GM19351 (cell line): ENCODE results near the gene WDR31.

Experiments
- ATAC-seq: cut with Tn5 transposase; IDR thresholded peaks from one replicate; pipeline ENCODE4 v1.9.1; 2021; ENCODE audit warnings: mild to moderate bottlenecking, moderate library complexity; ENCODE audit not compliant: unreplicated experiment

Gene WDR31

GRCh38 chr9:113341712-113342410, 1.8 kb upstream of the WDR31 start:
- ATAC-seq: no peak

DNA sequence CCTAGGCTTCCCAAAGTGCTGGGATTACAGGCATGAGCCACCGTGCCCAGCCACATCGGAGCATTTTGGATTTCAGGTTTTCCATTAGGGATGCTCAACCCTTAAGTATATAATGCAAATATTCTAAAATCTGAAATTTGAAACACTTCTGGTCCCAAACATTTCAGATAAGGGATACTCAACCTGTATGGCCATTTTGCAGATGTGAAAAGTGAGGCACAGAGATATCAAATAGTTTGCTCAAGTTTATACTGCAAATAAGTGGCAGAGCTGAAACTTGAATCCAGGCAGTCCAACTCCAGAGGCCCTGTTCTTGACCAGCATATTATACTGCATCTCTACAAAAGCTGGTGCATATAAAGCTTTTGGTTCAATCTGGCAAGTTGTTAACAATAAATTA, 2.4 kb downstream of the WDR31 start:
- no peak for ATAC-seq

DNA sequence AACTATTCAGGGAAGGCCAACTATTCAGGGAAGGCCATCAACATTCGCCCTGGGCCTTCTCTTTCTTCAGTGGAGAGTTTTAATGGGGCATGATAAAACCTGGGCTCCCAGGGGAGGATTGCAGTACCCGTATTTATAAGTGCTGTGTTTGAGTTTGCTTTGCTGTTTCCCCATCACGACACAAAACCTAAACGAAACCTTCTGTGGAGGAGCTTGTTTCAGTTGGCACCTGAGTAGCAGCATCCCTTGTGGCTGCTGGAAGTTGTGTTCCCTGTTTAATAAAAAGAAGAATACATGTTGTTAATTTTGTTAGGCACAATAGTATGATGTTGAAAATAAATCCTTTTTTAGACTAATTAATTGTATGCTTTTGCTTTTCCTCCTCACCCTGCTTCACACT, 8.3 kb downstream of the WDR31 start:
- no peak for ATAC-seq

DNA sequence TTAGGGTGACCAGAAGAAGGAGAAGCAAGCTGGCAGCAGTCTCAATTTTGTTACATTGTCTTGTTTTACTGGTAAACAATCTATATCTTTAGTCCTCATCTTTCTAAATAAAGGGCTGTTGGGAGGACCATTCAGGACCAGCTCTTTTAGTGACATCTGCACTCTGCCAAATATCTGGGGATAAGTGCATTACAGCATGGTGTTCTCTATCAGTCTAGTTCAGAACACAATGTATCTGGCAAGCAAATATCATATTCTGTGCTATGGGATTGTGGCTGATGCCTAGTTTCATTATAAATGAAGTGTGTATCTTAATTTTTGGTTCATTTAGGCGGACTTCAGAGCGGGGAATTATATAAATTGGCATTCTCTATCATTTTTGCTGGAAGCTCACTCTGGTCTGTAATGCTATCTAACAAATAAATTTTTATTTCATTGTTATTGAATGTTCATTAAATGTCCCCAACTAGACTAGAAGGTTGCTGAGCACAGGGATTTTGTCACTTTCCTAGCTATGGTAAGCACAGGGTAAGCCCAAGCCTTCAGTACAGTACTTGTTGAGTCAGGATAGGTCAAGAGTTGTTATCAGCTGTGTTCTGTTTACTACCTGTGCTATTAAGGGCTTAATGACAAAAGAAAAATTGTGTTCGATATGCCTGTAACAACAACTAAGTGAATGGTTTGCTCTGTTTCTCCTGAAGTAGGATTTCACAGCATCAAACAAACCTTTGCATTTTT, 11.9 kb downstream of the WDR31 start:
- no peak for ATAC-seq

DNA sequence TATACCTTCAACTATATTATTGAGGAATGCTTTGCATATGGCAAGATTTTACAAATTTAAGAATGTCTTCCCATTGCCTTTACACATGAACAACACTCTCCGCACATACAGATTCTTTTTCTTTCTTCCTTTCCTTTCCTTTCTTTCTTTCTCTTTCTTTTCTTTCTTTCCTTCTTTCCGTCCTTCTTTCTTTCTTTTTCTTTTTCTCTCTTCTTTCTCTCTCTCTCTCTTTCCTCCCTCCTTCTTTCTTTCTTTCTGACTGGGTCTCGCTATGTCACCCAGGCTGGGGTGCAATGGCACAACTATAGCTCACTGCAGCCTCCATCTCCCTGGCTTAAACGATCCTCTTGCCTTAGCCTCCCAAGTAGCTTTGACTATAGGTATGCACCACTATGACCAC, 13.8 kb downstream of the WDR31 start:
- no peak for ATAC-seq

GRCh38 chr9:113322671-113323070, 17.4 kb downstream of the WDR31 start:
- ATAC-seq: no peak

- no peak for ATAC-seq
Observed at GRCh38 chr9:113320051-113320450, 20.0 kb downstream of the WDR31 start.

DNA sequence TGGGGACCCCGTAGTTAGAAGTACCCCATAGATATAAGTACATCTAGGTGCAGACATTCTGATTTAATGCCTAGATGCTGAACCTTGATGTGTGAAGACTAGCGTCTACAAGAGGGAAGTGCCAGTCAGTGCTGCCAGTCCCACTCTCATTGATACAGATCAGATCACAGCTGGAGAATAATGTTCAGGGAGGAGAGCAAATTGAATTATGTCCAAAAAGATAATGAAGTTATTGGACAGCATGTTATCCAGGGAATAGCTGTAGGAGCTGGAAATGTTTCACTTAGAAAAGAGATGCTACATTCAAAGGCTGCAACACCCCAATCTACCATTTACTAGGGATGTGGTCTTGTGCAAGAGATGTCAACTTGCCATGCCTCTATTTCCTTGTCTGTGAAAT, 21.0 kb downstream of the WDR31 start:
- no peak for ATAC-seq

- ATAC-seq: no peak
Observed at GRCh38 chr9:113317777-113318176, 22.3 kb downstream of the WDR31 start.

DNA sequence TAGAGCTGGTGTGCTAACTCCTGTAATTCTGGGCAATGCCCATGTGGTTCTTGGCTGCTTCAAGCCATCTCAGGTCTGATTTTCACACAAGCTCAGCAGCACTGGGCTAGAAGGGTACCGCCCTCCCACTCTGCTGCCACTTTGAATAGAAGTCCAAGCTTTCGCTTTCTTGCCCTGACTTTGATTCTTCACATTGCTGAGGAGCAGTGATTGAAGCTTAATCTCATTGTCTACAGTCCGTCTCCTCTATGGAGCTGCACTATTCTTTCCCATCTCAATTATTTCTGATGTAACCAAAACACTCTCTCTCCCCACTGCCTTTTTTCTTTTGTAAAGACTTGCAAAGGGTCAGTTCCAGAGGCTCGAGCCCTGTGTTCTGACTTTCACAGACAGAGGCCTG, 24.0 kb downstream of the WDR31 start:
- no peak for ATAC-seq

GRCh38 chr9:113315231-113315630, 24.8 kb downstream of the WDR31 start:
- no peak for ATAC-seq

GRCh38 chr9:113313261-113313660, 26.8 kb downstream of the WDR31 start:
- no peak for ATAC-seq

DNA sequence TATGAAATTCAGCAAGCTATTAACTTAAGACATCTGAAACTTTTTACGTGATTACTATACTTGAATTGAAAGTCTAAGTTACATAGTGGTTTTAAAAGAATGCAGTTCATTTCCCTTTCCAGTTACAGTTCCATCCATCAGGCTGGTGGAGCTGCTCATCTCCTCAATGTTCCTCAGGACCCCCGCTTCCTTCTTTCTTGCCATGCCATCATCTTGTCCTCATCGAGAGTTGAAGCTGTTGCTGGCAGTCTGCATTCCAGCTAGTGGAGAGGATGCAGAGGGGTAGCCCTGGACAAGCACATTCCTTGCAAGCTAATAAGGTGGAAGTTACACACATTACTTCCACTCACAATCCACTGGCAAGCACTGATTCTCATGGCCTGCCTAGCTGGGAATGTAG, 28.1 kb downstream of the WDR31 start:
- no peak for ATAC-seq

DNA sequence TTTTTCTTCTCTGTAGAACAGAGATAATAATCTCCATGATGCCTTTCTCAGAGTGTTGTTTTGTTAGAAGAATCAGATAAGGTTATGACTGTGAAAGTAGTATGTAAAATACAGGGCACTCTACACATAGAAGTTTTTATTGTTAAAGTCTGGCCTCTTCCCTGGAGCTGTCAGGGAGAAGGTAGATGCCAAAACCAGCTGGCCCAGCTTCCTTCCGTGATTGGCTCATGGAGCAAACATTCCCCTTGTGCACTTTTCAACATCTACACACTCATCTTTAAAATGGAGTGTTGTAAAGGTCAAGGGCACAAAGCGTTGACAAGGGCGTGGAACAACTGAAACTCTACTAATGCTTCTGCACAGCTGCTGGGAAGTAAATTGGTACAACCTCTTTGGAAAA, 29.5 kb downstream of the WDR31 start:
- ATAC-seq: no peak

GRCh38 chr9:113309204-113309813, 30.8 kb downstream of the WDR31 start:
- ATAC-seq: no peak

DNA sequence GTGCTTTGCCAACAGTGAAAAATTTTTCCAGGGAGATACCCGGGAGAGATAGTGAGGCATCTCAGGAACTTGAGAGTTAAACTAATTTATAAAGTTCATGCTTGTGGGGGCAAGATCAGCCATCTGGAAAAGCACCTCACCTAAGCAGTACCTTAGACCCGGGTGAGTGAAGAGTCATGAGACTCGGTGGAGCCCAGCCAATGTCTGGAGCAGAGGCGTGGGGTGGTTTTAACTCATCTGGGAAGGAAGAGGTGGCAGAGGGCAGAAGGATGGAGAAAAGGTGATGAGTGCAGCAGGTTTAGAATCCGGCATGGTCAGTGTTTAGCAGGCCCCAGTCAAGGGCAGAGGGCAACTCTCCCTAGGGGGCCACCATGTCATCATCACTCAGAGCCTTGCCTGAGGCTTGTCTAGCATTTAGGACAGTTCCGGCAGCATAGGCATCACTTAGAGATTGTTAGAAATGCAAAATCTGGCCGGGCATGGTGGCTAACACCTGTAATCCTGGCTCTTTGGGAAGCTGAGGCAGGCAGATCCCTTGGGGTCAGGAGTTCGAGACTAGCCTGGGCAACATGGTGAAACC, 32.6 kb downstream of the WDR31 start:
- ATAC-seq: no peak

GRCh38 chr9:113306566-113306965, 33.5 kb downstream of the WDR31 start:
- no peak for ATAC-seq

DNA sequence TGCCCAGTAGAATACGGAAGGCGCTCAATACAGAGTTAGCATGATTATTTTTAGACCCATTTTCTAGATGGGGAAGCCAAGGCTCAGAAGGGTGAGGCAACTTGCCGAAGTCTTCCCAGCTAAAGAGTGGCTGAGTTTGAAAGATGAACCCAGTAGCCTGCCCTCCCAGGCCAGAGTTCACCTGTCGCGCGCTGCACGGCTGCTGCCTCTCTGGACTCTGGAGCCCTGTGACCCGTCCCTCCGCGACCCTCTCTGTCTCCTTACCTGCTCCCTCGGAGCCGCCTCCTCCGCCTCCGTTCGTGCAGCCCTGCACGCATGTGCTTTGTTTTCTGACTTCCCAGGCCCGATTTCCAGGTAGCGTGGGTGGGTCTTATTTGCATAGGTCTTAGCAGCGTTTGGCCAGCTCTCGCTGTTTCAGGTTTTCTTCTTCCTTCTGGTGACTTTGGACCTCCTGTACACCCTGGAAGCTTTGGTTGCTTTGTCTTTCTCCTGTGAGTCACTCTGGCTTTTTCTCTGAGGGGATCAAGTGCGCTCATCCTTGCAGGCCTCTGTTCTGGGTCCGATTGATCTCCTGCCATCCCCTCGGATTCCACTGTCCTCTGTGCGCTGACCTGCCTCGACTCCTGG, 37.2 kb downstream of the WDR31 start, which contains the start of gene RNF183:
Gene RNF183 (minus strand): TSS at position 585 of the 627 bp plus-strand sequence. CDS start 5,192 bp downstream, outside the sequence.
- ATAC-seq: no peak

GRCh38 chr9:113301548-113301947, 38.5 kb downstream of the WDR31 start:
- no peak for ATAC-seq

DNA sequence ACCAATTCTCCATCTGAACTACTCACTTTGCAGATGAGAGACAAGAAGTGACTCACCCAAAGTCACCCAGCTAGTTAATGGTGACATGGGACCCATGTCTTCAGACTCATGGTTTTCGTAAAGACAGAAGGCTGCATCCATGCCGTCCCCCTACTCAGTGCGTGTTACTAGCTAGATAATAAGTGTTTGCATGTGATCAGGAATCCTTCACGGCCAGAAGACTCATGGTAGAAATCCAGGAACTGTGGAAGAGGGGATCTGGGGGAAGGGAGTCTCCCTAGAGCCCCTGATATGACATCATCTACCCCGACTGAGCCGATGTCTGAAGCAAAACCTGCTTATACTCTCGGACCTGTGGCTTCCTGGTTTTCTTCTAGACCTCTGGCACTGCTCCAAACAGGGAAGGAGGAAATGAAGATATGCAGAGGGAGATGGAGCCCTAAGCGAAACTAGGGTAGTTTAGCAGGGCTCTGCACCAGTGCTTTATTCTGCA, 40.2 kb downstream of the WDR31 start:
- ATAC-seq: no peak
